GM12891 (cell line): ENCODE measurements around the gene RBPJ. TPM values are rescaled to one million over a fixed set of nuclear protein-coding genes. Genes with fewer than 3 reads are reported as not detected.

ENCODE experiments used
- DNase-seq: peaks from one replicate; pipeline ENCODE4 v3.0.0; 2011; ENCODE audit warnings: low spot score; ENCODE audit not compliant: insufficient read length
- FAIRE-seq: peaks from 2 replicates; lab custom pipeline; 2011; peaks lifted over from hg19 to GRCh38; lab: Jason Lieb, UNC
- PAX5 ChIP-seq: IDR thresholded peaks from 2 replicates; pipeline ENCODE4 v1.6.1; 2011; ENCODE audit warnings: low read length, moderate library complexity, mild to moderate bottlenecking; ENCODE audit not compliant: insufficient read depth, severe bottlenecking
- POLR2A ChIP-seq: IDR thresholded peaks from 2 replicates; pipeline ENCODE4 v1.6.1; 2011; ENCODE audit warnings: low read depth, low read length, control low read depth
- POLR2AphosphoS5 ChIP-seq: IDR thresholded peaks from 2 replicates; pipeline ENCODE4 v1.6.1; 2011; ENCODE audit warnings: low read depth, low read length, control low read depth
- POU2F2 ChIP-seq: IDR thresholded peaks from 2 replicates; pipeline ENCODE4 v1.6.1; 2011; ENCODE audit warnings: low read depth, mild to moderate bottlenecking, control low read depth, low read length, moderate library complexity
- SPI1 ChIP-seq: IDR thresholded peaks from 2 replicates; pipeline ENCODE4 v1.6.1; 2011; ENCODE audit warnings: low read depth, low read length, control low read depth
- TAF1 ChIP-seq: IDR thresholded peaks from 2 replicates; pipeline ENCODE4 v1.6.1; 2011; ENCODE audit warnings: low read depth, low read length, control low read depth
- polyA plus RNA-seq: library from polyadenylated mRNA; unstranded; fragments of >200 nt; gene quantifications from one replicate; pipeline ENCODE4 v1.2.1, GENCODE V29; 2012; ENCODE audit warnings: low read depth, missing spikeins, inconsistent platforms; ENCODE audit not compliant: missing spikeins

Gene RBPJ
- polyA plus RNA-seq, result 30.5 TPM

- DNase-seq (peak; percentile 58), FAIRE-seq (peak; percentile 60)
- TF ChIP-seq TAF1, result peak; percentile 43
- TF ChIP-seq POLR2AphosphoS5, result no peak; the same call in 1 of the 2 replicates
These were observed at the start of gene RBPJ for GRCh38 chr4:26320538-26321372. Gene RBPJ (plus strand): TSS chr4:26321014. CDS start chr4:26321029, 15 bp downstream.

DNA sequence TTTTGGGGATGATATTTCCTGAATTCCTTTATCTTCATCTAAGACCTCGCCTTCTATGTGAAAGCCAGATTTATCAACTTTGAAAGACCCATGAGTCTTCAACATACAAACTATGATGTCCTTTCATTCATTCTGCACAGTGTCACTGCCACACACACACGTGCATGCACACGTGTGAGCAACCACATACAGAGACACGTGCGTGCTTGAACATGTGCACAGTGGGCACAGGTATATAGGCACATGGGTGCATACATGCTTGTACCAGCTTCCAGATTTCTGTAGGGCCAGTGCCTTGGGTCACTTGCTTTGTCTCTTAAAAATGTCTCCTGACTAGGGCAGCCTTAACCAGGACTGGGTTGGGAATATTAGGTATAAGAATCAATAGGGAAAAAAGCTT lies 49.1 kb upstream of the RBPJ start:
- TF ChIP-seq POLR2A (no peak), POLR2AphosphoS5 (no peak), PAX5 (no peak), POU2F2 (no peak), SPI1 (no peak), TAF1 (no peak)
- FAIRE-seq (no peak), DNase-seq (no peak)

DNA sequence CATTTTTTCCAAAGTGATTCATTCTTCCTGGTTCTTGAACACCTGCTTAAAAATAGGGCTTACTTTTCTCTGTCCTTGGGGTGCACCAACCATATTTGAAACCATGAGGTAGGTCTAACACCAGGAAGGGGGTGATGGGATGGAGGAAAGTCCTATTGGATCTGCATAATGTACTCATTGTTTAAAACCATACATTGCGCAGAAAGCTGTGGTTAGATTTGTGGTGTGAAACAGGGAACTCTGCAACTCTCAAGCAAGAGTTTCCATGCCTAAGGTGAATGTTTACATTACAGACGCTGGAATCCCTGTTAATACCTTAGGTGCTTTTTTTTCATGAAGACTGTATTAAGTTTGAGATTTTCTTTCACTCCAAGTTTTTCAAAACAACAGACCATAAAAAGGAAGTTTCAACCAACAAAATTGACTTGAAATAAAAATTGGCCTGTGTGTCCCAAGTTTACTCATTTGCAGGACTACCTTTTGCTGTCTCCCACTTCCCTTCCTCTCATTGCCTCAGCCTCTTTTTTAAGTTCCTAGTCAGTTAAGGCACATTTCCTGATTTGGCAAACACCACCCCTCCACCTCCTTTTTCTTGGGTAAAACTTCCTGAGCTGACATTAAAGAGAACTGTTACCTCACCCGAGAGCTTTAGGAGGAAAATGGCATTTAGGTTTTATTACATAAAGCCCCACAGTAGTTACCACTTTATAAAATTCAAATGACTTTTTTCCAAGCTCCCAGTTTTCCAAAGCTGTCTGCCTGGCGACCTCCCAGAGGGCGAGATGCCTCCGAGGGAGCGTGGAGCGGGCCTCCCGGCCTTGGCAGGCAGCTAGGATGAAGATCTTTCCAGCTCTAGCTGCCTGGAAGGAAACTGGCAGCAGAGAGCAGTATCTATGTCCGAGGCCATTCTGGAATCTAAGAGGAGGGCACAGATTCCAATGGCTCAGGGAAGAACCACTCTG lies 47.9 kb upstream of the RBPJ start:
- FAIRE-seq (peak; percentile 71), DNase-seq (no peak)
- TF ChIP-seq PAX5, result no peak
- TF ChIP-seq SPI1, result peak; percentile 25; the same call in 1 of the 2 replicates

GRCh38 chr4:26273616-26273980 lies 47.2 kb upstream of the RBPJ start:
- FAIRE-seq (peak; percentile 40), DNase-seq (no peak)

GRCh38 chr4:26275281-26275680 lies 45.5 kb upstream of the RBPJ start:
- FAIRE-seq (no peak), DNase-seq (no peak)
- TF ChIP-seq SPI1, result no peak
- TF ChIP-seq POU2F2, result no peak
- no peak for TF ChIP-seq TAF1
- no peak for TF ChIP-seq POLR2AphosphoS5
- no peak for TF ChIP-seq PAX5
- TF ChIP-seq POLR2A, result no peak

More at GRCh38 chr4:26273616-26273980, 47.2 kb upstream of the RBPJ start:
- TF ChIP-seq POLR2AphosphoS5, result no peak
- TF ChIP-seq POU2F2, result no peak
- TF ChIP-seq PAX5, result no peak
- TF ChIP-seq TAF1, result no peak
- peak; percentile 49 for TF ChIP-seq SPI1

DNA sequence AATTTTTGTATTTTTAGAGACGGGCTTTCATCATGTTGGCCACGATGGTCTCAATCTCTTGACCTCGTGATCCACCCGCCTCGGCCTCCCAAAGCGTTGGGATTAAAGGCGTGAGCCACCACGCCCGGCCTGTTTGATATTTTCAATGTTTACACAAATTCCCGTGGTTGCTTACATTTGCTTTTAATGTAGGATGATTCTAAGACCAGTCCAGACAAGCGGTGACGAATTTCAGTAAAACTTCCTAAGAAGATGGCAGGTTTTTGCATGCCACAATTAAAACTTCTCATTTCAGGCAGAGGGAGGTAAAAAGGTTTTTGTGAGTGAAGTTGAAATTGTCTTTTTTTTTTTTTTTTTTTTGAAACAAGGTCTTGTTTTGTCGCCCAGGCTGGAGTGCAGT lies 41.4 kb upstream of the RBPJ start:
- FAIRE-seq (no peak), DNase-seq (no peak)
- no peak for TF ChIP-seq POLR2AphosphoS5
- no peak for TF ChIP-seq TAF1
- TF ChIP-seq POLR2A, result no peak
- TF ChIP-seq POU2F2, result no peak
- no peak for TF ChIP-seq SPI1
- TF ChIP-seq PAX5, result no peak

DNA sequence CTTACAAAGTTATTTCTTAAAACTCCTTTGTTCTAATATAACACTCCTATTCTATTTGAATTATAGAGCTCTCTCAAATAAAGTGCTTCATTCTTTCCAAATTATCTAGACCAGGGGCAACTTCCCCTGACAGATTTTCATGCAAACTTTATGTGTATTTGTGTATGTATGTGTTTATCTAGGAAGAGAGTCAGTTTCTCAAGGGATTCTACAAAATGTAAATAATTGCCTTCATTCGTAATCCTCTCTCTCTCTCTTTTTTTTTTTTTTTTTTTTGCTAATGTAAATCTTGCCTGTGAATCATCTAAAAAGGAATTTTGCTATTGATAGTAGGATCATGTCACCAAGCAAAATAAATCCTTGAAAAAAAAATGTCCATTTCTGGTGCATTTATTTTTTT lies 38.9 kb upstream of the RBPJ start:
- TF ChIP-seq POLR2A (no peak), POLR2AphosphoS5 (no peak), POU2F2 (no peak), PAX5 (no peak), TAF1 (no peak), SPI1 (no peak)
- FAIRE-seq (no peak), DNase-seq (no peak)

DNA sequence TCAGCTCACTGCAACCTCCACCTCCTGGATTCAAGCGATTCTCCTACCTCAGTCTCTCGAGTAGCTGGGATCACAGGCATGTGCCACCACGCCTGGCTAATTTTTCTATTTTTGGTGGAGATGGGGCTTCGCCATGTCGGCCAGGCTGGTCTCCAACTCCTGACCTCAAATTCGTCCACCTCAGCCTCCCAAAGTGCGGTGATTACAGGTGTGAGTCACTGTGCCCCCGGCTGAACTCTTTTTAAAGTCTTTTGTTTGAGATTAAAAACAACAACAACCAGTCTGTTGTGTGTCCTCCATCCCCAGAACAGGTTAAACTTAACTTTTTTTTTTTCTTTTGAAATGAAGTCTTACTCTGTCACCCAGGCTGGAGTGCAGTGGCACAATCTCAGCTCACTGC lies 36.3 kb upstream of the RBPJ start:
- no peak for FAIRE-seq
- no peak for TF ChIP-seq POU2F2
- no peak for TF ChIP-seq POLR2AphosphoS5
- no peak for TF ChIP-seq TAF1
- no peak for TF ChIP-seq SPI1
- TF ChIP-seq POLR2A, result no peak
- no peak for TF ChIP-seq PAX5
- no peak for DNase-seq

GRCh38 chr4:26285272-26285671 lies 35.5 kb upstream of the RBPJ start:
- TF ChIP-seq POLR2AphosphoS5 (no peak), TAF1 (no peak), PAX5 (no peak), POLR2A (no peak)
- DNase-seq, result no peak
- no peak for FAIRE-seq

GRCh38 chr4:26287756-26288155 lies 33.1 kb upstream of the RBPJ start:
- no peak for TF ChIP-seq SPI1
- TF ChIP-seq POU2F2, result no peak
- TF ChIP-seq POLR2A, result no peak
- no peak for TF ChIP-seq PAX5
- no peak for TF ChIP-seq TAF1
- TF ChIP-seq POLR2AphosphoS5, result no peak
- FAIRE-seq, result no peak
- no peak for DNase-seq
